Brain microvascular endothelial cell (primary cell): ENCODE measurements around the gene ZNF780B.

ENCODE experiments used
- DNase-seq: peaks from one replicate; pipeline ENCODE4 v3.0.0-alpha.2; 2020
- H3K27ac ChIP-seq: fragments of 250-450 bp; sonication (Bioruptor Pico); 2 replicates; pipeline ENCODE4 v1.5.1; 2020; ENCODE audit warnings: mild to moderate bottlenecking, moderate library complexity
- H3K27me3 ChIP-seq: fragments of 250-450 bp; sonication (Bioruptor Pico); replicated peaks from 2 replicates; pipeline ENCODE4 v1.5.1; 2020; ENCODE audit warnings: mild to moderate bottlenecking
- H3K36me3 ChIP-seq: fragments of 250-450 bp; sonication (Bioruptor Pico); replicated peaks from 2 replicates; pipeline ENCODE4 v1.5.1; 2020; ENCODE audit warnings: mild to moderate bottlenecking
- H3K4me3 ChIP-seq: 2 replicates; pipeline ENCODE4 v1.5.1; 2011; ENCODE audit warnings: low read depth, mild to moderate bottlenecking, control low read depth, low read length, moderate library complexity
- CTCF ChIP-seq: IDR thresholded peaks from 2 replicates; pipeline ENCODE4 v1.5.1; 2011; ENCODE audit warnings: low read depth, mild to moderate bottlenecking, moderate library complexity, low read length, control low read depth, inconsistent platforms; ENCODE audit errors: missing control alignments
- in situ Hi-C: cut with HindIII; loops from 2 replicates; pipeline ENCODE4 v1.10.0; 2017; ENCODE audit warnings: low sequenced_read_pairs, low pct_ligation_motif_present

The ZNF780B gene

DNA sequence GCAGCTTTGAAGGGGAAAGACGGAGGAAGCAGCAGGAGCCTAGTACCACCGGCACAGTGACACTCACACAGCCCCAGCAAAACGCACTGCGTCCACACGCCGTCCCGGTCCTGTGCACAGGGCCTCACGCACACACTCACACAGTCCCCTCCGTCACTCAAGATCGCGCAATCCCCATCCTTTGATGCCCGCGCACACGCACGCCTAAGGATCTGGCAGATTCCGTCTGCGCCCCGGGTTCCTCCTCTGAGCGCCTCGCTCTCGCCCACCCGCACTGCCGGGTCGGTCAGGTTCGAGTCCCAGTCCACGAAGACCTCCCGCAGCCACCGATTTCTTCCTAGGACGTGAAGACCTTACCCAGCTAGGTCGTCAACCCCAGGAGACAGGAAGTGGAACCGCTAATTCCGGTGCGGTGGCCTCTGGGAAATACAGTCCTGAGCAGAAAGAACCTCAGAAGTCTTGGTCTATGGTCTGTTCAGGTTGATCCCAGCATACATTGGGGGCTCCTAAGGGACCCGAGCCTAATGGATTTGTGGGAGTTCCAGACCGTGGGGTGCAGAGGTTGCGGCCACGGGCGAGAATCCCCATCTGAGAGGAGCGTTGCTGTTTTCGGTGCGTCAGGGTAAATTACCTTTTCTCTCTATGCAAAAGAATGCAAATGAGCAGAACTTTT, at the start of gene ZNF780B:
Gene ZNF780B, minus strand, starts transcription at position 400 of the 673 bp plus-strand sequence. CDS start 5,899 bp downstream, outside the sequence.
- no peak for TF ChIP-seq CTCF
- H3K4me3 ChIP-seq: peak within 1 kb of the TSS; percentile 84
- peak; percentile 48 for DNase-seq
- H3K27ac ChIP-seq: no peak within 1 kb of the TSS
- in situ Hi-C loops: no loop called here
- no peaks in the 10 kb centered on the region for H3K36me3 ChIP-seq
- H3K27me3 ChIP-seq: no peaks in the 10 kb centered on the region

GRCh38 chr19:40104754-40105153, 48.7 kb upstream of the ZNF780B start:
- Histone ChIP-seq H3K4me3 (no peak overlapping the region), H3K27ac (no peak overlapping the region), H3K36me3 (no peaks in the 10 kb centered on the region), H3K27me3 (no peaks in the 10 kb centered on the region)
- in situ Hi-C loops: no loop called here
- no peak for DNase-seq
- TF ChIP-seq CTCF: no peak

GRCh38 chr19:40103600-40103999, 47.6 kb upstream of the ZNF780B start:
- H3K4me3 ChIP-seq: no peak overlapping the region
- in situ Hi-C loops: no loop called here
- H3K36me3 ChIP-seq: no peaks in the 10 kb centered on the region
- no peak for TF ChIP-seq CTCF
- no peak for DNase-seq
- no peaks in the 10 kb centered on the region for H3K27me3 ChIP-seq
- H3K27ac ChIP-seq: no peak overlapping the region

GRCh38 chr19:40101813-40102212, 45.8 kb upstream of the ZNF780B start:
- in situ Hi-C loops: no loop called here
- H3K4me3 ChIP-seq: no peak overlapping the region
- no peaks in the 10 kb centered on the region for H3K27me3 ChIP-seq
- no peak overlapping the region for H3K27ac ChIP-seq
- no peak for TF ChIP-seq CTCF
- no peak for DNase-seq
- H3K36me3 ChIP-seq: no peaks in the 10 kb centered on the region

- no peak overlapping the region for H3K4me3 ChIP-seq
- H3K27ac ChIP-seq: no peak overlapping the region
- in situ Hi-C loops: no loop called here
- no peak for TF ChIP-seq CTCF
- H3K36me3 ChIP-seq: no peaks in the 10 kb centered on the region
- no peak for DNase-seq
- no peaks in the 10 kb centered on the region for H3K27me3 ChIP-seq
These were observed 37.4 kb upstream of the ZNF780B start for GRCh38 chr19:40093416-40093815.
